Embryonic facial prominence (tissue), 1 donor: ENCODE data around the gene ARHGEF7.

Source experiments
- DNase-seq: peaks from one replicate; pipeline ENCODE4 v3.0.0-alpha.2; 2016; ENCODE audit errors: extremely low spot score

Gene ARHGEF7

DNA sequence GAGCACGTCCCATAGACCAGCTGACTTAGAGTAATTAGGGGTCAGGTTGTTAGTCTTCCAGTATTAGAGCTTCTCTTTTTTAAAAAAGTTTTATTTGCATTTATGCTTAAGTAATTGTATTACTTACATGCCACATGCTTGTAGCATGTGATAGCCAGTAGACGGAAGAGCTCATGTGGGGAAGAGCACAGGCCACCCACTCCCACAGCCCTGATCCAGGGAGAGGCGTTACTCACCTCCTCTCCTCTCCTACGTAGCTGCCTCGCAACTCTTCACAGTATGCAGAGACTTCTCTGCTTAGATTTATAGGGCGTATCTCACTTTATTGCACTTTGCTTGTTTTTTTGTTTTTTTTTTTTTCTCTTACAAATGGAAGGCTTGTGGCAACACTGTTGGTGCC, 110.1 kb downstream of the ARHGEF7 start:
- DNase-seq: no peak

GRCh38 chr13:111225810-111226546, 110.9 kb downstream of the ARHGEF7 start:
- no peak for DNase-seq

- no peak for DNase-seq
These were observed 112.3 kb downstream of the ARHGEF7 start for GRCh38 chr13:111227405-111227804.

DNA sequence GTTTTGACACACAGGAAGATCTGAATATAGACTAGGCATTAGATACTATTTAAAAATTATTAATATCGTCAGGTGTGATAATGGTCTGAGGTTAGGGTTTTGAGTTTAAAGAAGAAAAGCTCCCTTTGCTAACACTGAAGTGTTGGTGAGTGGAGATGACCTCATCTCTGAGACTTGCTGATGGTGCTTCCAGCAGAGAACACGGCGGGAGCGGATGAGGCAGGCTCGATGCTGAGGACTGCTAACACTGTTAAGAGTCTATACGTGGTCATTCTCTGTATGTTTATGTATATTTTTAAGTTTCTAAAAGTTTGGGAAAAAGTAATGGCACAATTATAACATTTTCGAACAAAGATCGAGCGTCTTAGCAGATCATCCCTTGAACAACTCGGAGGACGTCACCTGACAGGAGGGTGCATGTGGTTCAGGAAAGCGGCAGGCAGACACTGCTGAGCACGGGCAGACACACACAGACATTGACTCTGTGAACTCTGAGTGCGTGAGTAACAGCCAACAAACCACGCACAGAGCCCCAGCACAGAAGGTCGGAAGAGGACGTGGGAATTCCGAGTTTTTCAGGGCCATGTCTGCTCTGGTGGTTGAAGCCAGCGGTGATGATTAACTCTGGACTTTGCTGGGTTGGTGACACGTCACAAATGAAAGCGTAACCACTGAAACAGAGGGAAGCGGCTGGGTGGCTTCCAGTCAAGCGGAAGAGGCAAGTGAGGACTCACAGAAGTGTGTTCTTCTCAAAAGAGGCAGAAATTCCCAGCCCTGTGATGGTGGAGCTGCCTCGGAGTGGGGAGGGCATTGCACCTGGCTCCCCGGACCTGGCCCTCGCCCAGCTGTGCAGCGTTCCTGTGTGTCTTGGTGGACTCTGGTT, 113.4 kb downstream of the ARHGEF7 start:
- no peak for DNase-seq

DNA sequence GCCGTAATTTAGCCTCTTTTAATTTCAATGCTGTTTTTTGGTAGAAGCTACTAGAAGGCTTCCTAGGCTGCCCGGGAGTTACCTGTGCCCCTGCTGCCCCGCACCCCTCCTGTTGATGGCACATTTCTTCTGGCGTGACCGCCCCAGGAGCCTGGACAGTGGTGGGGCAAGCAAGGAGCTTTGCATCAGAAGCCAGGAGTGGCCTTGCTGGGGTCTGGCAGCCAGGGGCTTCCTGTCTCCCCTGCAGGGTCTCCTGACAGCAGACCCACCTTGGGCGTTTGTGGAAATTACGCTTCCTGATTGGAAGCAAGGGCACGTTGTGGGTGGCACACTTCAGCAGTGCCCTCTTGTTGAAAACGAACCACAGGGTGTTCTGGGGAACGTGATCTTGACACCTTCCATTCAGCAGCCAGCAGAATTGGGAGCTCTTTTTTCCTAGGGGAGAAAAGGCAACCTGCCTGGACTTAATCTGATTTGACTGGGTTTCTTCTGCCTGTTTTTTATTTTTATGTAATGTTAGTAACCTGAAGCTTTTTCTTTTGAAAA, 115.3 kb downstream of the ARHGEF7 start:
- DNase-seq: no peak

GRCh38 chr13:111232191-111232590, 117.1 kb downstream of the ARHGEF7 start:
- DNase-seq: no peak

DNA sequence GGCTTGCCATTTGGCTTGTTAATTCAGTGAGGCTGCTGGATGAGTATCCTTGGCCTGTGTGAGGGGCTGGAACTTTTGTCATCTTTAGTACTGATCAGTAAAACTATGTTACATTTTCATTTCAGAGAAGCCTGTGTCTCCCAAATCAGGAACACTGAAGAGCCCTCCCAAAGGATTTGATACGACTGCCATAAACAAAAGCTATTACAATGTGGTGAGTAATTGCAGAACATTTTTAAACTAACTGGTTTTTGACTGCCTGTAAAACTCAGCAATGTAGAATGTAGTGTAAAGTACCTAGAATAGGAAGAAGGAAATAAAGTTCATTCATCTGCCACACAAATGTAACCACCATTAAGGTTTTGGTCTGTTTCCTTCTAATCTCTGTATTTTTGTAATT, 118.0 kb downstream of the ARHGEF7 start:
- no peak for DNase-seq

GRCh38 chr13:111239764-111240670, 124.9 kb downstream of the ARHGEF7 start:
- no peak for DNase-seq

DNA sequence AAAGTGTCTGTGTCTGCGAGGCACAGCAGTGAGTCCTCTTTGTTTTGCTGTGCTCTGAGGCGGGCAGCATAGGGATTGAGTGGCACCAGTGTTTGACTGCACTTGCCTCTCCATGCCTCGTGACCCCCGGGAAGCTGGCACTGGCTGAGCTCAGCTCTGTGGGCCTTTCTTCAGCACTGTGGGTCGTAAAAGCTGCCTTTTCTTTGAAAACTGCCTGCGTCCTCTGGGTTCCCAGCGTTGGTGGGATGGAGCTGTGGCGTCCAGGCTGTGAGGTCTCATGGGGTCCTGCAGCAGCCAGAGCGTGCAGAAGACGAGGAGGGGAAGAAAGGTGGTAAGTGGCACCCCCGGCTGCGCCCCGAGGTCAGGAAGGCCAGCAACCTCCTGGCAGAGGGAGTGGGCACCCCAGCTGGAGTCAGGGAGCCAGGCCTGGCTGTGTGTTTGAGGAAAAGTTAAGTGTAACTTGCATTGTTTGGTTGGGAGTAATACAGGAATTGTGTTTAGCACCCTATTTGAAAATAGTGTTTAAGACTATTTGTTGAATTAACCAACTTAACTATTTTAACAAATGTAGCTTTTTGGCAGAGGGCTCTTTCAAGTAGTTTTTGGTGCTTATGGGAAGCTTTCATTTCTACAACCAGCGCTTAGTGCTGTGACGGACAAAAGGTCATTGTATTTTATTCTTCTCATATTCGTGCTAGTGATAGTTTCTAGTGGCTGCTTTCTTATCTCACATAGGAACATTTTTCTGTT, 126.1 kb downstream of the ARHGEF7 start:
- DNase-seq: no peak

GRCh38 chr13:111241862-111242261, 126.8 kb downstream of the ARHGEF7 start:
- no peak for DNase-seq

GRCh38 chr13:111242585-111242984, 127.5 kb downstream of the ARHGEF7 start:
- no peak for DNase-seq

DNA sequence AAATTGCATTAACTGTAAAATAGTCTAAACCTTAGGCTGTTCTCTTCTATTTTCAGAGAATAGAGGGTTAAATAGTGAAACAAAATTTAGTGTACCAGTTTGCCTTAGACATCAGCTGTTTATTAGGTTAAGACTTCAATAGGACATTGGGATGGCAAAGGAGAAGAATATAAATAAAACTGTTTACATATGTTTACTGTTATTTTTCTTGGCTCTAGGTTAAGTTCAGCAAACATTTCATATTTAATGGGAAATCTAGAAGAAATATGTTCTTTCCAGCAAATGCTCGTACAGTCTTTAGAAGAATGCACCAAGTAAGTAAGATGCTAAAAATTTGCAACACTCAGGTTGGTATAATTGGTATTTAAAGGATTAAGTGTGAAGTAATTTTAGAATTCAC, 128.9 kb downstream of the ARHGEF7 start:
- no peak for DNase-seq

- DNase-seq: no peak
These were observed 130.7 kb downstream of the ARHGEF7 start for GRCh38 chr13:111245576-111246384.

DNA sequence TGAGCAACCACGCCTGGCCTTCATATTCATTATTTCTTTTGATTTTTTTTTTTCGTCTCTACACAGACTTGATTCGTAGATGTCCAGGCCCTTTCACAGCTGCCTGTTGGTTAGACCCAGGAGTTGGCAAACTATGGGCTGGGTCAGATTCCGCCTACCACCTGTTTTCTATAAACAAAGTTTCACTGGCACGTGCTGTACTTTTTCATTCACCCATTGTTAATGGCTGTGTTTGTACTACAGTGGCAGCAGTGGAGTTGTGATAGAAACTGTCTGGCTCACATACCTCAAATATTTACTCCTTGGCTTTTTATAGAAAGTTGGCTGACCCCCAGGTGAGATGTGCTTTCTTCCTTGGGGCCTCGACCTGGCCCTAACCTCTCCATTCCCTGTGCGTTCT, 132.4 kb downstream of the ARHGEF7 start:
- no peak for DNase-seq

DNA sequence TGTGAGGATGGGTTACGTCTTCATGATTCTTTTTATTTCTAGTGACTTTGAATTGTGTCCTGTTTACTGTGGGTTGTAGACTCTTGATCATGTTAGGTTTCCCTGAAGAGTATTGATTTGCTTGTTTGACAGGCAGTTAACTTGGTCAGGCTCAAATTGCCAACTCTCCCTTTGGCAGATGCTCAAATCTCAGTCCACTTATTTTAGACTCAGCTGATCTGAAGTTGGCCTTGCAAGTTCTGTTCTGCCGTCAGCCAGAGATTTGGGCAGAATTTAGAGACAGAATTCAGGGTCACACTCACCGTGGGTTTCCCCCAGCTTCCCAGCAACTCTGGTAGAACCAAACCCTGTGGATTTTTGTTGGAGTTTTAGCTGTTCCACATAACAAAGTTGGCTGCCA, 133.7 kb downstream of the ARHGEF7 start:
- no peak for DNase-seq

GRCh38 chr13:111249637-111250360, 134.7 kb downstream of the ARHGEF7 start:
- DNase-seq: no peak

GRCh38 chr13:111251646-111252445, 136.7 kb downstream of the ARHGEF7 start:
- DNase-seq: no peak
